GM19239 (cell line): Measurements from ENCODE around the gene MLLT10.

Source experiments
- DNase-seq: peaks from one replicate; pipeline ENCODE4 v3.0.0; 2011; ENCODE audit warnings: low spot score; ENCODE audit not compliant: insufficient read length
- FAIRE-seq: peaks from 2 replicates; lab custom pipeline; 2011; peaks lifted over from hg19 to GRCh38; lab: Jason Lieb, UNC

MLLT10 gene

GRCh38 chr10:21751341-21752310, 217.6 kb downstream of the MLLT10 start:
- no peak for FAIRE-seq
- DNase-seq: no peak

- DNase-seq (no peak), FAIRE-seq (no peak)
Observed at GRCh38 chr10:21753497-21754270, 219.7 kb downstream of the MLLT10 start.

GRCh38 chr10:21754410-21755011, 220.5 kb downstream of the MLLT10 start:
- FAIRE-seq (no peak), DNase-seq (no peak)

GRCh38 chr10:21756707-21757106, 222.7 kb downstream of the MLLT10 start:
- DNase-seq (no peak), FAIRE-seq (no peak)

GRCh38 chr10:21757185-21757901, 223.3 kb downstream of the MLLT10 start:
- no peak for FAIRE-seq
- no peak for DNase-seq

GRCh38 chr10:21758239-21758638, 224.2 kb downstream of the MLLT10 start:
- FAIRE-seq: no peak
- no peak for DNase-seq

GRCh38 chr10:21758696-21759095, 224.7 kb downstream of the MLLT10 start:
- no peak for DNase-seq
- no peak for FAIRE-seq

GRCh38 chr10:21759232-21759631, 225.2 kb downstream of the MLLT10 start:
- DNase-seq: no peak
- FAIRE-seq: no peak

GRCh38 chr10:21760332-21760731, 226.3 kb downstream of the MLLT10 start:
- FAIRE-seq: no peak
- DNase-seq: no peak

- no peak for FAIRE-seq
- DNase-seq: no peak
Observed at GRCh38 chr10:21764466-21765189, 230.6 kb downstream of the MLLT10 start.

- FAIRE-seq (no peak), DNase-seq (no peak)
Observed at GRCh38 chr10:21769041-21769440, 235.0 kb downstream of the MLLT10 start.

GRCh38 chr10:21771219-21771618, 237.2 kb downstream of the MLLT10 start:
- no peak for FAIRE-seq
- DNase-seq: no peak

GRCh38 chr10:21776883-21777282, 242.9 kb downstream of the MLLT10 start:
- FAIRE-seq: no peak
- DNase-seq: no peak

GRCh38 chr10:21791276-21791675, 257.2 kb downstream of the MLLT10 start:
- FAIRE-seq: no peak
- no peak for DNase-seq
